Measurements from ENCODE around the gene HHATL. TPM values are rescaled to one million over a fixed set of nuclear protein-coding genes. Genes with fewer than 3 reads are reported as not detected.
A peak's percentile ranks its signal among the peaks of the same experiment; 100 is the strongest.

The HHATL gene
- total RNA-seq, 2 donors from 2014 or later, result 0.65 to 1.0 TPM

- peak; percentile 73 for DNase-seq (ENCODE audit: low spot score)
- intact Hi-C loops (cut with DNase I), result loop anchor here (5.0 to 10.0 kb wide), 3 partner anchors 55 to 968 kb away; partner anchors contain the start of gene NKTR (in 1 of the 2)
These were observed 43.0 kb downstream of the HHATL start for GRCh38 chr3:42659451-42660130.

GRCh38 chr3:42658771-42659390, 43.7 kb downstream of the HHATL start:
- intact Hi-C loops (cut with DNase I), result loop anchor here in 1 of 2 donors (5.0 to 10.0 kb wide), 2 partner anchors 54 to 83 kb away; partner anchors contain the start of gene NKTR

GRCh38 chr3:42658091-42658770, 44.4 kb downstream of the HHATL start:
- intact Hi-C loops (cut with DNase I), result loop anchor here in 1 of 2 donors (5.0 to 10.0 kb wide), 2 partner anchors 53 to 84 kb away; partner anchors contain the start of gene NKTR
- peak; percentile 80 for DNase-seq (ENCODE audit: low spot score)

More at GRCh38 chr3:42658771-42659390, 43.7 kb downstream of the HHATL start:
- DNase-seq (ENCODE audit: low spot score), result peak; percentile 71

- intact Hi-C loops (cut with DNase I), result loop anchor here in 1 of 2 donors (5.0 to 10.0 kb wide), 2 partner anchors 53 to 85 kb away; partner anchors contain the start of gene NKTR
- DNase-seq (ENCODE audit: low spot score), result no peak
These were observed 44.9 kb downstream of the HHATL start for GRCh38 chr3:42657675-42658074.

- intact Hi-C loops (cut with DNase I), result loop anchor here in 1 of 2 donors (5.0 to 10.0 kb wide), 2 partner anchors 52 to 85 kb away; partner anchors contain the start of gene NKTR
- peak; percentile 73 for DNase-seq (ENCODE audit: low spot score)
These were observed 45.7 kb downstream of the HHATL start for GRCh38 chr3:42656680-42657610.

- peak; percentile 77 for DNase-seq (ENCODE audit: low spot score)
These were observed 46.5 kb downstream of the HHATL start for GRCh38 chr3:42655980-42656679.

GRCh38 chr3:42655331-42655888, 47.2 kb downstream of the HHATL start:
- peak; percentile 82 for DNase-seq (ENCODE audit: low spot score)
- intact Hi-C loops (cut with DNase I), result loop anchor here in 1 of 2 donors (5.0 to 10.0 kb wide), 2 partner anchors 51 to 87 kb away; partner anchors contain the start of gene NKTR

More at GRCh38 chr3:42655980-42656679, 46.5 kb downstream of the HHATL start:
- intact Hi-C loops (cut with DNase I), result loop anchor here in 1 of 2 donors (5.0 to 10.0 kb wide), 2 partner anchors 51 to 86 kb away; partner anchors contain the start of gene NKTR

- peak; percentile 92 for DNase-seq (ENCODE audit: low spot score)
- intact Hi-C loops (cut with DNase I), result loop anchor here in 1 of 2 donors (5.0 to 10.0 kb wide), 2 partner anchors 50 to 88 kb away; partner anchors contain the start of gene NKTR
These were observed 48.0 kb downstream of the HHATL start for GRCh38 chr3:42654331-42655201.

GRCh38 chr3:42653560-42654330, 48.9 kb downstream of the HHATL start, which contains the start of gene ZBTB47:
Gene ZBTB47 (plus strand): TSS chr3:42653697. CDS start chr3:42658356, 4,659 bp downstream.
- DNase-seq (ENCODE audit: low spot score), result peak; percentile 94
- intact Hi-C loops (cut with DNase I), result loop anchor here in 1 of 2 donors (10.0 kb wide), 1 partner anchor 49 kb away; the partner anchor contains the start of gene NKTR

- no peak for DNase-seq (ENCODE audit: low spot score)
- intact Hi-C loops (cut with DNase I), result loop anchor here in 1 of 2 donors (10.0 kb wide), 1 partner anchor 48 kb away; the partner anchor contains the start of gene NKTR
These were observed 49.4 kb downstream of the HHATL start for GRCh38 chr3:42653303-42653559.

GRCh38 chr3:42652611-42653302, 49.8 kb downstream of the HHATL start:
- intact Hi-C loops (cut with DNase I), result loop anchor here in 1 of 2 donors (10.0 kb wide), 1 partner anchor 48 kb away; the partner anchor contains the start of gene NKTR
- peak; percentile 92 for DNase-seq (ENCODE audit: low spot score)

- DNase-seq (ENCODE audit: low spot score), result no peak
- intact Hi-C loops (cut with DNase I), result loop anchor here in 1 of 2 donors (10.0 kb wide), 1 partner anchor 47 kb away; the partner anchor contains the start of gene NKTR
These were observed 50.4 kb downstream of the HHATL start for GRCh38 chr3:42652251-42652610.

GRCh38 chr3:42651248-42652091, 51.1 kb downstream of the HHATL start:
- DNase-seq (ENCODE audit: low spot score), result no peak
- intact Hi-C loops (cut with DNase I), result loop anchor here in 1 of 2 donors (10.0 kb wide), 1 partner anchor 47 kb away; the partner anchor contains the start of gene NKTR

GRCh38 chr3:42649783-42650182, 52.8 kb downstream of the HHATL start:
- no peak for DNase-seq (ENCODE audit: low spot score)
- intact Hi-C loops (cut with DNase I), result loop anchor here in 1 of 2 donors (10.0 kb wide), 1 partner anchor 45 kb away; the partner anchor contains the start of gene NKTR
